ENCODE data around the gene PFN3.

DNA sequence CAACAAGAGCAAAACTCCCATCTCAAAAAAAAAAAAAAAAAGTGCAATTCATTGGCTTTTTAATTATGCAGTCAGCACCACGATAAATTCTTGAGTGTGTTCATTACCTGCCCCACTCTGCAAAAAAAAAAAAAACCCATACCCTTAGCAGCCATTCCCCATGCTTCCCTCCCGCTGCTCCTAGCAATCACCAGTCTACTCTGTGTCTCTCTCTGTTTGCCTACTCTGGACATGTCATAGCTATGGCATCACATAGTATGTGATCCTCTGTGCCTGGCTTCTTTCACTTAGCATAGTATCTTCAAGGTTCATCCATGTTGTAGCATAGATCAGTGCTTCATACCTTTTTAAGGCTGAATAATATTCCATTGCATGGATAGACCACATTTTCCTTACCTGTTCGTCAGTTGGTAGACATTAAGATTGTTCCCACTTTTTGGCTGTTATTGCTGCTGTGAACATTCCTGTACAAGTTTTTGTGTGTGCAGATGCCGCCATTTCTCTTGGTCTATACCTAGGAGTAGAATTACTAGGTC, 39.1 kb upstream of the PFN3 start:
- TF ChIP-seq, protein P1, sequence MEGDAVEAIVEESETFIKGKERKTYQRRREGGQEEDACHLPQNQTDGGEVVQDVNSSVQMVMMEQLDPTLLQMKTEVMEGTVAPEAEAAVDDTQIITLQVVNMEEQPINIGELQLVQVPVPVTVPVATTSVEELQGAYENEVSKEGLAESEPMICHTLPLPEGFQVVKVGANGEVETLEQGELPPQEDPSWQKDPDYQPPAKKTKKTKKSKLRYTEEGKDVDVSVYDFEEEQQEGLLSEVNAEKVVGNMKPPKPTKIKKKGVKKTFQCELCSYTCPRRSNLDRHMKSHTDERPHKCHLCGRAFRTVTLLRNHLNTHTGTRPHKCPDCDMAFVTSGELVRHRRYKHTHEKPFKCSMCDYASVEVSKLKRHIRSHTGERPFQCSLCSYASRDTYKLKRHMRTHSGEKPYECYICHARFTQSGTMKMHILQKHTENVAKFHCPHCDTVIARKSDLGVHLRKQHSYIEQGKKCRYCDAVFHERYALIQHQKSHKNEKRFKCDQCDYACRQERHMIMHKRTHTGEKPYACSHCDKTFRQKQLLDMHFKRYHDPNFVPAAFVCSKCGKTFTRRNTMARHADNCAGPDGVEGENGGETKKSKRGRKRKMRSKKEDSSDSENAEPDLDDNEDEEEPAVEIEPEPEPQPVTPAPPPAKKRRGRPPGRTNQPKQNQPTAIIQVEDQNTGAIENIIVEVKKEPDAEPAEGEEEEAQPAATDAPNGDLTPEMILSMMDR (IDR thresholded peaks at IDR 0.05 in 4 of 5, conservative IDR thresholded peaks at IDR 0.05 in 1 of 5), result no peak
- TF ChIP-seq POLR2A (IDR thresholded peaks at IDR 0.05), result no peak
